HEK293 (cell line): ENCODE results near the gene KCNH8.

Experiments used
- CTCF ChIA-PET: fragments of 350-600 bp; formaldehyde crosslinking; extraction: SDS; loops from one replicate; lab custom pipeline; 2021; ENCODE audit warnings: antibody characterized with exemption; lab: Yijun Ruan, JAX
- POLR2A ChIA-PET: fragments of 300-600 bp; formaldehyde crosslinking; extraction: SDS; loops from one replicate; lab custom pipeline; 2020; ENCODE audit warnings: antibody characterized with exemption, inconsistent platforms; lab: Yijun Ruan, JAX
- H3K27ac ChIP-seq: fragments of 200-500 bp; sonication (Bioruptor generic); 2 replicates; pipeline ENCODE4 v1.5.1; 2014; ENCODE audit warnings: low read depth, low read length, control low read depth, inconsistent platforms; ENCODE audit errors: extremely low read depth
- H3K36me3 ChIP-seq, 2 experiments: fragments of 200-500 bp in 1 of 2; sonication (Bioruptor generic) in 1 of 2; 1 replicate in 1 of 2; 2 replicates in 1 of 2; pipeline ENCODE4 v1.5.1; 2014 to 2017; ENCODE audit warnings: inconsistent platforms in 2 of 2, low read length in 2 of 2; ENCODE audit not compliant: control insufficient read depth in 2 of 2, insufficient read depth in 1 of 2
- H3K4me1 ChIP-seq: fragments of 200-500 bp; sonication (Bioruptor generic); 2 replicates; pipeline ENCODE4 v1.5.1; 2014; ENCODE audit warnings: mild to moderate bottlenecking, low read length, inconsistent platforms; ENCODE audit not compliant: control insufficient read depth, insufficient read depth
- H3K4me3 ChIP-seq: 2 replicates; pipeline ENCODE4 v1.5.1; 2011; ENCODE audit warnings: low read depth, mild to moderate bottlenecking, control low read depth, low read length, moderate library complexity
- H3K9me3 ChIP-seq: fragments of 200-500 bp; sonication (Bioruptor generic); 2 replicates; pipeline ENCODE4 v1.5.1; 2014; ENCODE audit warnings: low read depth, low read length, inconsistent platforms; ENCODE audit not compliant: control insufficient read depth, insufficient read depth
- ATF2 ChIP-seq: fragments of 450-650 bp; formaldehyde crosslinking; IDR thresholded peaks from 2 replicates; pipeline ENCODE4 v1.5.1; 2016; ENCODE audit warnings: missing biosample characterization, missing genetic modification characterization, low read depth
- BCL11B ChIP-seq: fragments of 450-650 bp; formaldehyde crosslinking; IDR thresholded peaks from 2 replicates; pipeline ENCODE4 v1.5.1; 2016; ENCODE audit warnings: low read depth, missing biosample characterization, missing genetic modification characterization
- HIC1 ChIP-seq: fragments of 450-650 bp; formaldehyde crosslinking; IDR thresholded peaks from 2 replicates; pipeline ENCODE4 v1.5.1; 2016; ENCODE audit warnings: missing biosample characterization, missing genetic modification characterization
- MYNN ChIP-seq: fragments of 450-650 bp; formaldehyde crosslinking; IDR thresholded peaks from 2 replicates; pipeline ENCODE4 v1.5.1; 2016; ENCODE audit warnings: missing biosample characterization, missing genetic modification characterization, borderline replicate concordance
- REPIN1 ChIP-seq: fragments of 450-650 bp; formaldehyde crosslinking; IDR thresholded peaks from 2 replicates; pipeline ENCODE4 v1.5.1; 2017; ENCODE audit warnings: missing biosample characterization, missing genetic modification characterization, low read depth
- SALL2 ChIP-seq: fragments of 450-650 bp; formaldehyde crosslinking; IDR thresholded peaks from 2 replicates; pipeline ENCODE4 v1.5.0; 2017; ENCODE audit warnings: missing biosample characterization, mild to moderate bottlenecking, missing genetic modification characterization, borderline replicate concordance
- SP2 ChIP-seq: fragments of 450-650 bp; formaldehyde crosslinking; IDR thresholded peaks from 2 replicates; pipeline ENCODE4 v1.5.1; 2016; ENCODE audit warnings: missing biosample characterization, missing genetic modification characterization
- ZBTB6 ChIP-seq: fragments of 450-650 bp; formaldehyde crosslinking; IDR thresholded peaks from 2 replicates; pipeline ENCODE4 v1.5.1; 2017; ENCODE audit warnings: missing biosample characterization, missing genetic modification characterization
- ZBTB8A ChIP-seq: fragments of 450-650 bp; formaldehyde crosslinking; IDR thresholded peaks from 2 replicates; pipeline ENCODE4 v1.5.1; 2016; ENCODE audit warnings: missing biosample characterization, missing genetic modification characterization
- ZEB2 ChIP-seq: fragments of 450-650 bp; formaldehyde crosslinking; IDR thresholded peaks from 2 replicates; pipeline ENCODE4 v1.5.1; 2016; ENCODE audit warnings: missing biosample characterization, missing genetic modification characterization
- ZNF324 ChIP-seq: fragments of 450-650 bp; formaldehyde crosslinking; IDR thresholded peaks from 2 replicates; pipeline ENCODE4 v1.5.1; 2016; ENCODE audit warnings: missing biosample characterization, missing genetic modification characterization
- ZNF362 ChIP-seq: fragments of 450-650 bp; formaldehyde crosslinking; IDR thresholded peaks from 2 replicates; pipeline ENCODE4 v1.5.1; 2016; ENCODE audit warnings: missing biosample characterization, missing genetic modification characterization
- ZNF391 ChIP-seq: fragments of 450-650 bp; formaldehyde crosslinking; IDR thresholded peaks from 2 replicates; pipeline ENCODE4 v1.5.1; 2016; ENCODE audit warnings: low read depth, missing biosample characterization, missing genetic modification characterization, borderline replicate concordance
- ZNF555 ChIP-seq: fragments of 450-650 bp; formaldehyde crosslinking; conservative IDR thresholded peaks from 2 replicates; pipeline ENCODE4 v1.5.1; 2017; ENCODE audit warnings: missing biosample characterization, mild to moderate bottlenecking, missing genetic modification characterization, inconsistent platforms
- ZNF560 ChIP-seq: fragments of 450-650 bp; formaldehyde crosslinking; IDR thresholded peaks from 2 replicates; pipeline ENCODE4 v1.5.1; 2017; ENCODE audit warnings: missing biosample characterization, missing genetic modification characterization, borderline replicate concordance
- ZNF600 ChIP-seq: fragments of 450-650 bp; formaldehyde crosslinking; IDR thresholded peaks from 2 replicates; pipeline ENCODE4 v1.5.1; 2016; ENCODE audit warnings: missing biosample characterization, missing genetic modification characterization
- ZNF610 ChIP-seq: fragments of 450-650 bp; formaldehyde crosslinking; IDR thresholded peaks from 2 replicates; pipeline ENCODE4 v1.5.1; 2016; ENCODE audit warnings: missing biosample characterization, missing genetic modification characterization, borderline replicate concordance
- ZNF623 ChIP-seq: fragments of 450-650 bp; formaldehyde crosslinking; IDR thresholded peaks from 2 replicates; pipeline ENCODE4 v1.5.1; 2016; ENCODE audit warnings: missing biosample characterization, missing genetic modification characterization
- ZNF626 ChIP-seq: fragments of 450-650 bp; sonication (Bioruptor Pico); formaldehyde crosslinking; IDR thresholded peaks from 2 replicates; pipeline ENCODE4 v1.5.1; 2018; ENCODE audit warnings: missing biosample characterization, missing genetic modification characterization, inconsistent platforms
- ZNF677 ChIP-seq: fragments of 450-650 bp; IDR thresholded peaks from 2 replicates; pipeline ENCODE4 v1.5.0; 2018; ENCODE audit warnings: missing biosample characterization, mild to moderate bottlenecking, missing genetic modification characterization, moderate library complexity
- ZSCAN16 ChIP-seq: fragments of 450-650 bp; formaldehyde crosslinking; IDR thresholded peaks from 2 replicates; pipeline ENCODE4 v1.5.1; 2016; ENCODE audit warnings: missing biosample characterization, missing genetic modification characterization
- ZXDB ChIP-seq: fragments of 450-650 bp; formaldehyde crosslinking; IDR thresholded peaks from 2 replicates; pipeline ENCODE4 v1.5.1; 2016; ENCODE audit warnings: missing biosample characterization, missing genetic modification characterization

The KCNH8 gene

GRCh38 chr3:19399356-19399755 is 251.0 kb downstream of the KCNH8 start:
- TF ChIP-seq ZNF610 (no peak), REPIN1 (tag by site-specific recombination) (no peak), MYNN (tag by site-specific recombination) (no peak), SALL2 (tag by site-specific recombination) (no peak), ZBTB6 (tag by site-specific recombination) (no peak), ZNF600 (tag by site-specific recombination) (no peak), ZNF560 (tag by site-specific recombination) (no peak), ZSCAN16 (no peak), ZEB2 (tag by site-specific recombination) (no peak), ZNF324 (tag by site-specific recombination) (no peak), ZXDB (tag by site-specific recombination) (no peak), ZNF555 (tag by site-specific recombination) (no peak), SP2 (no peak), BCL11B (tag by site-specific recombination) (no peak), ZNF362 (tag by site-specific recombination) (no peak), ZNF626 (tag by site-specific recombination) (no peak), HIC1 (tag by site-specific recombination) (no peak), ZNF391 (tag by site-specific recombination) (no peak), ZBTB8A (tag by site-specific recombination) (no peak)
- POLR2A ChIA-PET, result no interaction called here

GRCh38 chr3:19399836-19400235 is 251.5 kb downstream of the KCNH8 start:
- ChIA-PET POLR2A (no interaction called here), CTCF (no interaction called here)
- TF ChIP-seq SALL2 (tag by site-specific recombination) (no peak), ZNF623 (tag by site-specific recombination) (no peak), ATF2 (no peak), ZNF677 (tag by site-specific recombination) (no peak)
- Histone ChIP-seq H3K4me1 (no peaks in the 10 kb centered on the region), H3K36me3 (no peaks in the 10 kb centered on the region), H3K27ac (no peak overlapping the region), H3K9me3 (no peaks in the 10 kb centered on the region), H3K4me3 (no peak overlapping the region)

More at GRCh38 chr3:19399356-19399755, 251.0 kb downstream of the KCNH8 start:
- H3K4me3 ChIP-seq, result no peak overlapping the region
- no peaks in the 10 kb centered on the region for H3K9me3 ChIP-seq
- CTCF ChIA-PET, result no interaction called here
- H3K27ac ChIP-seq, result no peak overlapping the region
- no peaks in the 10 kb centered on the region for H3K4me1 ChIP-seq
- H3K36me3 ChIP-seq, result no peaks in the 10 kb centered on the region
